Ishikawa (cell line): ENCODE measurements around the gene BACH2.

Experiments
- TAF1 ChIP-seq: IDR thresholded peaks from 2 replicates; pipeline ENCODE4 v1.6.1; 2012; ENCODE audit warnings: low read depth, mild to moderate bottlenecking
- TF ChIP-seq, protein P1 (sequence below): IDR thresholded peaks from 2 replicates; pipeline ENCODE4 v1.6.1; 2012
- TF ChIP-seq, protein P2 (sequence below): IDR thresholded peaks from 2 replicates; pipeline ENCODE4 v1.6.1; 2012; ENCODE audit warnings: low read depth, mild to moderate bottlenecking

DNA sequence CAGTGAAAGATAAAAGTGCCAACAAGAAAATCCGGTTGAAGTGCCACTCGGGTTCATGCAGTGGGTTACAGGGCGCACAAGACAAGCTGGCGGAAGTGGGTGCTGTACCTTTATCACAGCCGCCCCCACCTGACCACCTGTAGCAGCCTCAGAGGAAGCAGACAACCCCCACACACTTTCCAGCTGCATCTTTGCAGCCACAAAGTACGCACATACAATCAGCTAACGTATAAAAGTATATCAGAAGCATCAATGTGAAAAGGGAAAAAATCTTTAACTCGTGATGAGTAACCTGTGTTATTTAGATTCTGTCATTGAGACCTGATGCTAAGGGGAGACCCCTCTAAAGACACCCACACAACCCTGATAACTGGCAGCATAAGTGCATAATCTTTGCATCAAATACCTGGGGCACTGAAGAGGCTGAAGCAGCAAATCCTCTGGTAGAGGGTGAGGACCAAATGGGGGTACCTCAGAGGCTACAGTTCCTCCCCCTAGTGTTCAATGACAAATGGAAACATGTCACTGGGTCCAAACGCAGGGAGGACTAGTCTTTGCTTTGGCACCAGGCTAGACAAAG is 22.1 kb downstream of the BACH2 start:
- TF ChIP-seq, protein P1, sequence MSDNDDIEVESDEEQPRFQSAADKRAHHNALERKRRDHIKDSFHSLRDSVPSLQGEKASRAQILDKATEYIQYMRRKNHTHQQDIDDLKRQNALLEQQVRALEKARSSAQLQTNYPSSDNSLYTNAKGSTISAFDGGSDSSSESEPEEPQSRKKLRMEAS, result no peak
- TF ChIP-seq, protein P2, sequence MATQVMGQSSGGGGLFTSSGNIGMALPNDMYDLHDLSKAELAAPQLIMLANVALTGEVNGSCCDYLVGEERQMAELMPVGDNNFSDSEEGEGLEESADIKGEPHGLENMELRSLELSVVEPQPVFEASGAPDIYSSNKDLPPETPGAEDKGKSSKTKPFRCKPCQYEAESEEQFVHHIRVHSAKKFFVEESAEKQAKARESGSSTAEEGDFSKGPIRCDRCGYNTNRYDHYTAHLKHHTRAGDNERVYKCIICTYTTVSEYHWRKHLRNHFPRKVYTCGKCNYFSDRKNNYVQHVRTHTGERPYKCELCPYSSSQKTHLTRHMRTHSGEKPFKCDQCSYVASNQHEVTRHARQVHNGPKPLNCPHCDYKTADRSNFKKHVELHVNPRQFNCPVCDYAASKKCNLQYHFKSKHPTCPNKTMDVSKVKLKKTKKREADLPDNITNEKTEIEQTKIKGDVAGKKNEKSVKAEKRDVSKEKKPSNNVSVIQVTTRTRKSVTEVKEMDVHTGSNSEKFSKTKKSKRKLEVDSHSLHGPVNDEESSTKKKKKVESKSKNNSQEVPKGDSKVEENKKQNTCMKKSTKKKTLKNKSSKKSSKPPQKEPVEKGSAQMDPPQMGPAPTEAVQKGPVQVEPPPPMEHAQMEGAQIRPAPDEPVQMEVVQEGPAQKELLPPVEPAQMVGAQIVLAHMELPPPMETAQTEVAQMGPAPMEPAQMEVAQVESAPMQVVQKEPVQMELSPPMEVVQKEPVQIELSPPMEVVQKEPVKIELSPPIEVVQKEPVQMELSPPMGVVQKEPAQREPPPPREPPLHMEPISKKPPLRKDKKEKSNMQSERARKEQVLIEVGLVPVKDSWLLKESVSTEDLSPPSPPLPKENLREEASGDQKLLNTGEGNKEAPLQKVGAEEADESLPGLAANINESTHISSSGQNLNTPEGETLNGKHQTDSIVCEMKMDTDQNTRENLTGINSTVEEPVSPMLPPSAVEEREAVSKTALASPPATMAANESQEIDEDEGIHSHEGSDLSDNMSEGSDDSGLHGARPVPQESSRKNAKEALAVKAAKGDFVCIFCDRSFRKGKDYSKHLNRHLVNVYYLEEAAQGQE, result no peak
- no peak for TF ChIP-seq TAF1
